AG09309 (cell line): ENCODE data around the gene PRKG1.

Experiments
- DNase-seq: peaks from one replicate; pipeline ENCODE4 v3.0.0-alpha.2; 2010; ENCODE audit warnings: low read depth
- H3K4me3 ChIP-seq: 2 replicates; pipeline ENCODE4 v1.5.1; 2011; ENCODE audit warnings: mild to moderate bottlenecking, low read depth, low read length, moderate library complexity; ENCODE audit not compliant: control insufficient read depth
- TF ChIP-seq, protein P1 (sequence below): IDR thresholded peaks from 2 replicates; pipeline ENCODE4 v1.5.1; 2011; ENCODE audit warnings: mild to moderate bottlenecking, low read depth, low read length, inconsistent platforms; ENCODE audit not compliant: insufficient read depth, control insufficient read depth; ENCODE audit errors: missing control alignments

PRKG1 gene

DNA sequence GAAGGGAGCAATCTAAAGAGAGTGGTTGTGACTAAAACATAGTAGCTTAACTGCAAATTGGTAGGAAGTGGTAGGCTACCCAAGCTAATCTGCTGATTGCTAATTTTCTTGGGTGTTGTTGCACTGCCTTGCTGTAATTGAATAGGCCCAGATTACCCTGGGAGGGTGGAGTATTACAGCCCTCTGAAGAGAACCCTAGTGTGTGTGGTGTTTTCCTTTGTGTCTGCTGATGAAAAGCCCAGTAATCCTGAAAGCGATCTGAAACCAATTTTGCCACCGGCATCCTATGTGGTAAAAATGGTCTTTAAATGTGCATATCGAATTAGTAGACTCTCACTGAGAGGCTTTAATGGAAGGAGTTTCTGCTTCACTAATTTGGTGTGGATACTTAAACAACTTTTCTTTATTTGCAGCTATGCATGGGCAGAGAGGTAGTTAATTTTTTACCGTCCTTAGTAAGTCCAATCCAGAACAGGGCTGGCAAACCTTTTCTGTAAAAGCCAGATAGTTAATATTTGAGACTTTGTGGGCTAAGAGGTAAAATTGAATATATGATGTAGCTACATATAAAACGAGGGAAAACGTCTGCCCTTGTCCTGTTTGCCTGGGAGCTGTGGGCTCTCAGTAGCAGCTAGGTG, 532.7 kb downstream of the PRKG1 start:
- TF ChIP-seq, protein P1, sequence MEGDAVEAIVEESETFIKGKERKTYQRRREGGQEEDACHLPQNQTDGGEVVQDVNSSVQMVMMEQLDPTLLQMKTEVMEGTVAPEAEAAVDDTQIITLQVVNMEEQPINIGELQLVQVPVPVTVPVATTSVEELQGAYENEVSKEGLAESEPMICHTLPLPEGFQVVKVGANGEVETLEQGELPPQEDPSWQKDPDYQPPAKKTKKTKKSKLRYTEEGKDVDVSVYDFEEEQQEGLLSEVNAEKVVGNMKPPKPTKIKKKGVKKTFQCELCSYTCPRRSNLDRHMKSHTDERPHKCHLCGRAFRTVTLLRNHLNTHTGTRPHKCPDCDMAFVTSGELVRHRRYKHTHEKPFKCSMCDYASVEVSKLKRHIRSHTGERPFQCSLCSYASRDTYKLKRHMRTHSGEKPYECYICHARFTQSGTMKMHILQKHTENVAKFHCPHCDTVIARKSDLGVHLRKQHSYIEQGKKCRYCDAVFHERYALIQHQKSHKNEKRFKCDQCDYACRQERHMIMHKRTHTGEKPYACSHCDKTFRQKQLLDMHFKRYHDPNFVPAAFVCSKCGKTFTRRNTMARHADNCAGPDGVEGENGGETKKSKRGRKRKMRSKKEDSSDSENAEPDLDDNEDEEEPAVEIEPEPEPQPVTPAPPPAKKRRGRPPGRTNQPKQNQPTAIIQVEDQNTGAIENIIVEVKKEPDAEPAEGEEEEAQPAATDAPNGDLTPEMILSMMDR, result no peak
- H3K4me3 ChIP-seq, result no peak overlapping the region
- DNase-seq, result no peak

DNA sequence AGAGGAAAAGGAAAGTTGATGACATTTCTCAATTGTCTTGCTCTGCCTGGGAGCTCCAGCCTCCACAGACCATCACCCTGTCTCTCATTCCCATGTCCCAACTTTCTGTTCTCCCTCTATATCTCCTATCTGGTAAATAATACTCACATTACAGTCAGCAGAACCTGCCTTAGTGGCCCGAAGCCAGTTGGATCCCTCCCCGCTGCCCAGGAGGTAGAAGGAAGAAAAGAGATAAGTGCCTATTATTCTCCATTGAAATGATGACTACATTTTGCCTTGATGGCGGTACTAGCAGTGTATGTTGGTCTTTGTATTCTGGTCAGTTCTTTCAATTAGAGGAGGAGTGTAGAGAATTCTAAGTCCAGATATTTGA, 533.2 kb downstream of the PRKG1 start:
- no peak overlapping the region for H3K4me3 ChIP-seq
- DNase-seq, result no peak
- TF ChIP-seq, protein P1, result no peak

DNA sequence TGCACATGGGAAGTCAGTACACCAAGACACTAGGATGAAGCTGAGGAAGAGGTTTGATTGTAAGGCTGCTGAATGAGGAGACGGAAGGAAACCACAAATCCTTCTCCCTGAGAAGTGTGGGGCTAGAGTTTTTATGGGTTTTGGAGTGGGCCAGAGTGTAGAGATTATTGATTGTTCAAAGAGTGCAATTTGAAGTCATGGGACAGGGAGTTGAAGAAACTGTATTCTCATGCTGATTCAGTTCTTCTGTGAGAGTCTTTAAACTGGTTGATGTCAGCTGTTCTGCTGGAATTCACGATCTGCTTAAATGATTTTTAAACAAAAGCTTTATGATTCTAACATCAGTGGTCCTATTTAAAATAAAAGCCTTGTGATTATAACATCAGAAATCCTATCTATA, 533.9 kb downstream of the PRKG1 start:
- DNase-seq, result no peak
- H3K4me3 ChIP-seq, result no peak overlapping the region
- TF ChIP-seq, protein P1, result no peak

DNA sequence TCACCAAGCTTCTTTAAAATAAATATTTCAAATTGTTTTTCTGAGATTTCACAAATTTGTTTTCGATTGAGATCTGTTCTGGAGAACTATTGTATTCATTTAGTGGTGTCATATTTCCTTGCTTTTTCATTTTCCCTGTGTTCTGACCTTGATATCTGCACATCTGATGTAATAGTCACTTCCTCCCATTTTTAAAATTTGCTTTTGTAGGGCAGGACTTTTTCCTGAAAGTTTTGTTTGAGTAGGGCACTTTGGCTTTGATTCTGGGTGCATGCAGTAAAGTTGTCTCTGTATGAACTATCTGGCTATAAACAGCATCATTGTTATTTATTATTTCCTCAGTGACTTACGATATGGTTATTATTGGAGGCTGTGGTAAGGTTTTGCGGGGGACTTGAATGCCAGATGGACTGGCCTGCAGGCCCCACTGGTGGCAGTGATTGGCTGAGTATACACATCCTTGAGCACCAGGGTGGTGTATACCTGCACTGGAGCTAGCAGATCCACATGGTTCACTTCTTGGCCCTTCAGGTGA, 541.5 kb downstream of the PRKG1 start:
- TF ChIP-seq, protein P1, result no peak
- no peak overlapping the region for H3K4me3 ChIP-seq
- no peak for DNase-seq

DNA sequence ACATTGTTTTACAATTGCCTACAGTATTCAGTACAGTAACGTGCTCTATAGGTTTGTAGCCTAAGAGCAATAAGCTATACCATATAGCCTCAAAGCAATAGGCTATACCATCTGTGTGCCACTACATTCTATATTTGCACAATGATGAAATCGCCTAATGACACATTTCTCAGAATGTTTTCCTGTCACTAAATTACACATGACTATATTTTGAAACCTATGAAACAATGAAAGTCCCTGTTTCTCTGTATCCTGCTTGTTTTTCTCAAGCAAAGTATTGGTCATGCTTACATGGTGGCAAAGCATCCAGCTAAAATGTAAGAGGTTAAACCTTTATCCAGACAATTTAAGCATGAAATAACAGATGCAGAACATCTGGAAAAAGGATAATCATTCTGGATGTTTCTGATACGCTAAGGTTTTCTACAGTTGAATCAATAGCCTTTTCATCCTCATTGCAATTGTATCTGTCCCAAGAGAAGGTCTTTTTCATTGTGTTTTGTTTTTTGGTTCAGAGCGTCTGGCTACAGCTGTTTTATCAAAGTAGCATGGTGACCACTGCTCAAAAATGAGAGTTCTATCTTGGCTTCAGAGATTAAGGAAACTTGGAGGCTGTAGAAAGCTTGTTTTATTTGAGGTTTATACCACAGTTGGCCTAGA, 543.4 kb downstream of the PRKG1 start:
- DNase-seq, result no peak
- no peak overlapping the region for H3K4me3 ChIP-seq
- TF ChIP-seq, protein P1, result no peak

DNA sequence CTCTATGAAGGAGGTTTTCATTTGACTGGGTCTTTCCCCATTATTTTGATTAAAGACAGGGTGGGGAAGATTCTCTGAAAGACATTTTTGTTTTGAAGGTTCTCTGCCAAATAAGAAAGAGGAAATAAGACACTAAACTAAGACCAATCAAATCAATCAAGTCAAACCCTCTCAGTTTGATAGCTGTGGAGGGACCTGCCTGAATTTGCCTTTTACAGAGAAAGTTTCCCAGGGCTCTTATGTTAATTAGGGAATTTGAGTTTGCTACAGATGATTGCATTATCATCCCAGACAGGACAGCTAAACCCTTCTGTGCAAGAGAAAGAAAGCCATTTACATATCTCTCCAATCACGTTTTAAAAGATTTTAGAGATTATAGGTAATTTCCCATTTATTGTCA, 545.1 kb downstream of the PRKG1 start:
- no peak overlapping the region for H3K4me3 ChIP-seq
- TF ChIP-seq, protein P1, result no peak
- no peak for DNase-seq
